ENCODE measurements around the gene IFNAR1. TPM values are rescaled to one million over a fixed set of nuclear protein-coding genes. Genes with fewer than 3 reads are reported as not detected.
A peak's percentile ranks its signal among the peaks of the same experiment; 100 is the strongest.
"Not testable (repeated sequence)": the region's sequence is repeated elsewhere in the genome, so short reads cannot be mapped to it uniquely, and the experiment has no call there.

The IFNAR1 gene
- total and polyA plus RNA-seq, 4 experiments from 2014 or later: 52.5 to 64.4 (median 61.3) TPM

DNA sequence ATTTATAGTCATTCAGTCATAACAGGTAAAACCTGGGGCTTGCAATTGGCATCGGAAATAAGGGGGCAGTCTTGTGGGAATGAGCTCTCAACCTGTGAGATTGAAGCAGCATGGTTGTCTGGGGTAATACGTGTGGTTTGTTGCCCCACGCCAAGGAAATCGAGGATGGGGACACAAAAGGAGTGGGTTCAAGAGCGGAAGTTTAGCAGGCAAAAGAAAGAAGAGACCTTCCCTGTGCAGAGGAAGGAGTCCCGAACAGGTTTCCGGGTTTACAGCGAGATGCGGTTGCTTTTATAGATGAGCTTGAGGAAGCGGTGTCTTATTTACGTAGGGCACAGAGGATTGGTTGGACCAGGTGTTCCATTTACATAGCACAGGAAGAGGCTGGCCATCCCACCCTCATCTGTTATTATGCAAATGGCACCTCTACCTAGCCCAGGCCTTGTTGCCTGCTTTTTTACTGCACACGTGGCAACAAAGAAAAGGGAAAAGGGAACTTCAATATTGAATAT, 37.3 kb downstream of the IFNAR1 start:
- Histone ChIP-seq H3K4me1 (ENCODE audit: insufficient read depth, low read length) (peaks cover 21% of the 10 kb centered on the region), H3K27ac (ENCODE audit: low read depth, low read length) (peak overlapping the region; percentile 47), H3K9me3 (ENCODE audit: control insufficient read depth in 1 of 2, low read length in 2 of 2) (peaks cover 0 to 3% of the 10 kb centered on the region in 2 donors), H3K36me3 (ENCODE audit: insufficient read depth, low read length) (no peaks in the 10 kb centered on the region), H3K27me3 (ENCODE audit: insufficient read depth, low read length) (no peaks in the 10 kb centered on the region), H3K4me3 (ENCODE audit: low read length in 2 of 2) (peak overlapping the region; percentile 47 to 58)
- ChIA-PET CTCF (ENCODE audit: partially characterized antibody) (interaction anchor here (0.6 to 5.5 kb wide), 61 partner anchors 12 to 946 kb away, joined by 3 to 90 read pairs (median 7); partner anchors contain the start of genes IFNAR1, IFNGR2, IL10RB and PAXBP1), POLR2A (ENCODE audit: partially characterized antibody) (interaction anchor here (0.6 to 5.3 kb wide), 48 partner anchors 10 to 634 kb away, joined by 3 to 114 read pairs (median 7); partner anchors contain the start of genes DNAJC28, DONSON, IFNAR1 and IFNAR2)
- Mint-ChIP-seq H3K4me3 (peak overlapping the region; percentile 83 to 97 (median 91)), H3K27me3 (peaks cover 0 to 2% of the 10 kb centered on the region in 2 donors), H3K9me3 (peaks cover 0 to 10% (median 7%) of the 10 kb centered on the region in 8 donors), H3K4me1 (peaks cover 13 to 22% (median 18%) of the 10 kb centered on the region in 4 donors), H3K36me3 (peaks cover 0 to 12% of the 10 kb centered on the region in 2 donors), H3K27ac (peak overlapping the region; percentile 91 to 99 (median 97))
- intact Hi-C loops (cut with micrococcal nuclease): loop anchor here (1.0 to 5.0 kb wide), 2 partner anchors 95 to 117 kb away; partner anchors contain the start of genes IL10RB and TMEM50B
- peak; percentile 81 to 88 (median 88) for DNase-seq

- H3K36me3 ChIP-seq (ENCODE audit: insufficient read depth, low read length); H3K4me3 ChIP-seq (ENCODE audit: low read length in 2 of 2); H3K27me3 Mint-ChIP-seq; H3K27ac ChIP-seq (ENCODE audit: low read depth, low read length); H3K9me3 ChIP-seq (ENCODE audit: control insufficient read depth in 1 of 2, low read length in 2 of 2); H3K36me3 Mint-ChIP-seq; H3K27me3 ChIP-seq (ENCODE audit: insufficient read depth, low read length); DNase-seq: not testable (repeated sequence)
- POLR2A ChIA-PET (ENCODE audit: partially characterized antibody): interaction anchor here (0.7 to 4.7 kb wide), 4 partner anchors 13 to 159 kb away, joined by 3 to 62 read pairs (median 4); partner anchors contain the start of gene IFNAR1
- Mint-ChIP-seq H3K27ac (peak overlapping the region in 2 of 7 donors; percentile 31 to 48), H3K4me3 (peak overlapping the region in 1 of 8 donors; percentile 35), H3K9me3 (peaks cover 0 to 24% (median 18%) of the 10 kb centered on the region in 8 donors), H3K4me1 (peaks cover 15 to 25% (median 18%) of the 10 kb centered on the region in 4 donors)
- intact Hi-C loops (cut with micrococcal nuclease): loop anchor here (5.0 kb wide), 1 partner anchor 97 kb away; the partner anchor contains the start of gene IL10RB
- CTCF ChIA-PET (ENCODE audit: partially characterized antibody): interaction anchor here (0.7 to 5.5 kb wide), 6 partner anchors 11 to 167 kb away, joined by 3 to 90 read pairs (median 5); no protein-coding TSS in a partner anchor
- peaks cover 21% of the 10 kb centered on the region for H3K4me1 ChIP-seq (ENCODE audit: insufficient read depth, low read length)
Measured at GRCh38 chr21:33363911-33364609, 39.3 kb downstream of the IFNAR1 start.

GRCh38 chr21:33364830-33365229, 40.1 kb downstream of the IFNAR1 start:
- H3K36me3 ChIP-seq (ENCODE audit: insufficient read depth, low read length): no peaks in the 10 kb centered on the region
- H3K4me3 ChIP-seq (ENCODE audit: low read length in 2 of 2): no peak overlapping the region
- peak overlapping the region in 1 of 7 donors; percentile 4 for H3K27ac Mint-ChIP-seq
- H3K9me3 ChIP-seq (ENCODE audit: control insufficient read depth in 1 of 2, low read length in 2 of 2): peaks cover 0 to 8% of the 10 kb centered on the region in 2 donors
- ChIA-PET POLR2A (ENCODE audit: partially characterized antibody) (interaction anchor here (1.5 kb wide), 1 partner anchor 40 kb away, joined by 5 read pairs; the partner anchor contains the start of gene IFNAR1), CTCF (ENCODE audit: partially characterized antibody) (interaction anchor here (1.2 to 2.3 kb wide), 2 partner anchors 9 to 82 kb away, joined by 3 to 7 read pairs; no protein-coding TSS in a partner anchor)
- peaks cover 0 to 2% of the 10 kb centered on the region in 2 donors for H3K27me3 Mint-ChIP-seq
- H3K36me3 Mint-ChIP-seq: peaks cover 5 to 8% of the 10 kb centered on the region in 2 donors
- H3K27me3 ChIP-seq (ENCODE audit: insufficient read depth, low read length): no peaks in the 10 kb centered on the region
- H3K4me1 ChIP-seq (ENCODE audit: insufficient read depth, low read length): peaks cover 21% of the 10 kb centered on the region
- H3K4me3 Mint-ChIP-seq: no peak overlapping the region
- peaks cover 15 to 25% (median 18%) of the 10 kb centered on the region in 4 donors for H3K4me1 Mint-ChIP-seq
- no peak overlapping the region for H3K27ac ChIP-seq (ENCODE audit: low read depth, low read length)
- DNase-seq: no peak
- intact Hi-C loops (cut with micrococcal nuclease): loop anchor here (5.0 kb wide), 1 partner anchor 98 kb away; the partner anchor contains the start of gene IL10RB
- peaks cover 0 to 24% (median 19%) of the 10 kb centered on the region in 8 donors for H3K9me3 Mint-ChIP-seq

- Mint-ChIP-seq H3K9me3 (peaks cover 0 to 24% (median 18%) of the 10 kb centered on the region in 8 donors), H3K4me3 (no peak overlapping the region), H3K27ac (no peak overlapping the region), H3K27me3 (peaks cover 0 to 2% of the 10 kb centered on the region in 2 donors), H3K4me1 (peaks cover 3 to 8% (median 4%) of the 10 kb centered on the region in 4 donors), H3K36me3 (peaks cover 0 to 5% of the 10 kb centered on the region in 2 donors)
- no peak overlapping the region for H3K4me3 ChIP-seq (ENCODE audit: low read length in 2 of 2)
- intact Hi-C loops (cut with micrococcal nuclease): no loop called here
- no peak for DNase-seq
- no peak overlapping the region for H3K27ac ChIP-seq (ENCODE audit: low read depth, low read length)
- H3K4me1 ChIP-seq (ENCODE audit: insufficient read depth, low read length): peaks cover 5% of the 10 kb centered on the region
- ChIA-PET CTCF (ENCODE audit: partially characterized antibody) (interaction anchor here (1.0 to 1.6 kb wide), 3 partner anchors 10 to 427 kb away, joined by 3 to 5 read pairs (median 3); no protein-coding TSS in a partner anchor), POLR2A (ENCODE audit: partially characterized antibody) (interaction anchor here (2.3 kb wide), 1 partner anchor 13 kb away, joined by 8 read pairs; no protein-coding TSS in a partner anchor)
- peaks cover 0 to 8% of the 10 kb centered on the region in 2 donors for H3K9me3 ChIP-seq (ENCODE audit: control insufficient read depth in 1 of 2, low read length in 2 of 2)
- no peaks in the 10 kb centered on the region for H3K36me3 ChIP-seq (ENCODE audit: insufficient read depth, low read length)
- no peaks in the 10 kb centered on the region for H3K27me3 ChIP-seq (ENCODE audit: insufficient read depth, low read length)
Measured at GRCh38 chr21:33367309-33367973, 42.7 kb downstream of the IFNAR1 start.

GRCh38 chr21:33368124-33368523, 43.4 kb downstream of the IFNAR1 start:
- ChIA-PET CTCF (ENCODE audit: partially characterized antibody) (interaction anchor here (1.0 to 1.6 kb wide), 3 partner anchors 12 to 428 kb away, joined by 4 to 5 read pairs (median 4); no protein-coding TSS in a partner anchor), POLR2A (ENCODE audit: partially characterized antibody) (interaction anchor here (2.3 kb wide), 1 partner anchor 12 kb away, joined by 8 read pairs; no protein-coding TSS in a partner anchor)
- H3K9me3 Mint-ChIP-seq: peaks cover 0 to 24% (median 18%) of the 10 kb centered on the region in 8 donors
- Histone ChIP-seq H3K9me3 (ENCODE audit: control insufficient read depth in 1 of 2, low read length in 2 of 2) (peaks cover 0 to 8% of the 10 kb centered on the region in 2 donors), H3K4me1 (ENCODE audit: insufficient read depth, low read length) (no peaks in the 10 kb centered on the region), H3K4me3 (ENCODE audit: low read length in 2 of 2) (no peak overlapping the region), H3K27ac (ENCODE audit: low read depth, low read length) (no peak overlapping the region), H3K36me3 (ENCODE audit: insufficient read depth, low read length) (no peaks in the 10 kb centered on the region), H3K27me3 (ENCODE audit: insufficient read depth, low read length) (no peaks in the 10 kb centered on the region)
- peaks cover 0 to 2% of the 10 kb centered on the region in 2 donors for H3K27me3 Mint-ChIP-seq
- peak overlapping the region in 1 of 7 donors; percentile 52 for H3K27ac Mint-ChIP-seq
- H3K36me3 Mint-ChIP-seq: peaks cover 0 to 5% of the 10 kb centered on the region in 2 donors
- peaks cover 0 to 4% (median under 1%) of the 10 kb centered on the region in 4 donors for H3K4me1 Mint-ChIP-seq
- H3K4me3 Mint-ChIP-seq: no peak overlapping the region
- intact Hi-C loops (cut with micrococcal nuclease): no loop called here
- DNase-seq: no peak

DNA sequence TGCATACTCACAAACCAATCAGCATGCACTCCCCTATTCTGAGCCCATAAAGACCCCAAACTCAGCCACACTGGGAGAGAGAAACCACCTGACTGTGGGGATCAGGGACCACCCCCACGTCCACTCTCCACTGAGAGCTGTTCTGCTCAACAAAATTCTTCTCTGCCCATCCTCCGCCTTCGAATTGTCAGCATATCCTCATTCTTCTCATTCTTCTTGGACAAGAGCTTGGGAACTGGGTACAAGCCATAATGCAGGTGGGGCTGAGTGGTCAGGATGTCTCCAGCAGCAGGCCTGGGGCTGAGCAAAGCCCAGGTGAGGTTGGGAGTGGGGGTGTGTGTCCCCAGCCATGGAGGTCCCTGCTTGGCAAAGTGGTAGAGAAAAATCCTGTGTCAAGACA, 43.8 kb downstream of the IFNAR1 start:
- CTCF ChIA-PET (ENCODE audit: partially characterized antibody): interaction anchor here (0.8 to 2.5 kb wide), 5 partner anchors 8 to 428 kb away, joined by 3 to 9 read pairs (median 4); no protein-coding TSS in a partner anchor
- Mint-ChIP-seq H3K27me3 (peaks cover 0 to 2% of the 10 kb centered on the region in 2 donors), H3K36me3 (peaks cover 0 to 5% of the 10 kb centered on the region in 2 donors), H3K4me3 (no peak overlapping the region), H3K9me3 (peaks cover 0 to 24% (median 18%) of the 10 kb centered on the region in 8 donors), H3K4me1 (peaks cover 0 to 4% (median under 1%) of the 10 kb centered on the region in 4 donors), H3K27ac (no peak overlapping the region)
- Histone ChIP-seq H3K36me3 (ENCODE audit: insufficient read depth, low read length) (no peaks in the 10 kb centered on the region), H3K4me1 (ENCODE audit: insufficient read depth, low read length) (no peaks in the 10 kb centered on the region), H3K27ac (ENCODE audit: low read depth, low read length) (no peak overlapping the region), H3K9me3 (ENCODE audit: control insufficient read depth in 1 of 2, low read length in 2 of 2) (peaks cover 0 to 8% of the 10 kb centered on the region in 2 donors), H3K4me3 (ENCODE audit: low read length in 2 of 2) (no peak overlapping the region), H3K27me3 (ENCODE audit: insufficient read depth, low read length) (no peaks in the 10 kb centered on the region)
- no peak for DNase-seq
- intact Hi-C loops (cut with micrococcal nuclease): no loop called here
- POLR2A ChIA-PET (ENCODE audit: partially characterized antibody): interaction anchor here (0.7 to 2.3 kb wide), 3 partner anchors 8 to 150 kb away, joined by 4 to 8 read pairs (median 6); no protein-coding TSS in a partner anchor

All from CD4-positive, alpha-beta memory T cell (primary cell).